Heart right ventricle (tissue), 16 donors: ENCODE measurements around the gene GRIN2A. TPM values are rescaled to one million over a fixed set of nuclear protein-coding genes. Genes with fewer than 3 reads are reported as not detected.

ENCODE experiments used
- ATAC-seq, 8 donors: fragments of 200-7000 bp; cut with Tn5 transposase; one replicate each; pipeline ENCODE4 v1.9.1; 2020; ENCODE audit warnings: mild to moderate bottlenecking in 8 of 8, moderate library complexity in 8 of 8, moderate number of reproducible peaks in 1 of 8
- DNase-seq, 2 donors: peaks; one replicate each; pipeline ENCODE4 v3.0.0-alpha.2; 2020
- H3K27ac ChIP-seq, 10 donors: fragments of 200-600 bp; sonication (generic) in 2 of 10; one replicate each; pipeline versions ENCODE4 v1.5.0 to v1.8.0; 2020 to 2022; ENCODE audit warnings: mild to moderate bottlenecking in 3 of 10
- H3K27me3 ChIP-seq, 7 donors: fragments of 200-600 bp; one replicate each; pipeline ENCODE4 v1.8.0; 2021 to 2022; ENCODE audit warnings: mild to moderate bottlenecking in 2 of 7
- H3K36me3 ChIP-seq, 9 donors: fragments of 200-600 bp; sonication (generic) in 1 of 9; one replicate each; pipeline versions ENCODE4 v1.5.0 to v1.8.0; 2020 to 2022; ENCODE audit warnings: mild to moderate bottlenecking in 2 of 9
- H3K4me1 ChIP-seq, 9 donors: fragments of 200-600 bp; sonication (generic) in 1 of 9; one replicate each; pipeline versions ENCODE4 v1.5.0 to v1.8.0; 2020 to 2022; ENCODE audit warnings: mild to moderate bottlenecking in 4 of 9
- H3K4me3 ChIP-seq, 10 donors: fragments of 200-600 bp; sonication (generic) in 2 of 10; one replicate each; pipeline versions ENCODE4 v1.5.0 to v1.8.0; 2020 to 2022; ENCODE audit warnings: mild to moderate bottlenecking in 7 of 10, moderate library complexity in 2 of 10
- H3K9me3 ChIP-seq, 11 donors: fragments of 200-600 bp in 10 of 11; sonication (generic) in 2 of 11; one replicate each; pipeline versions ENCODE4 v1.5.0 to v1.8.0; 2013 to 2022; ENCODE audit warnings: mild to moderate bottlenecking in 2 of 11, control low read depth in 1 of 11, moderate library complexity in 1 of 11
- CTCF ChIP-seq, 9 donors: fragments of 200-600 bp; sonication (generic) in 2 of 9; IDR thresholded peaks; one replicate each; pipeline versions ENCODE4 v1.5.0 to v1.8.0; 2021 to 2022; ENCODE audit warnings: antibody characterized with exemption in 9 of 9, mild to moderate bottlenecking in 5 of 9, moderate library complexity in 1 of 9
- WGBS, 2 donors: extraction: QIAGEN DNeasy Blood & Tissue Kit; methylation state at CpG; one replicate each; pipeline ENCODE4 v1.1.7; 2013; ENCODE audit warnings: inconsistent platforms in 1 of 2; 5-methylcytosine and 5-hydroxymethylcytosine counted together
- intact Hi-C, 10 donors: fragments of 100-400 bp; cut with DNase I; formaldehyde crosslinking; loops; one replicate each; pipeline versions ENCODE4 v1.11.1 to v1.14.2; 2022
- polyA plus RNA-seq, 2 donors: library from polyadenylated mRNA; stranded (reverse); fragments of 200-250 nt; gene quantifications; one replicate each; pipeline ENCODE4 v1.2.3, GENCODE V29; 2013
- total RNA-seq, 10 donors: library from RNA; stranded (reverse); fragmentation: NEBNext Ultra II Directional in 3 of 10; extraction: Animal tissue kit (Norgen Biotek cat#: 25700) in 3 of 10; gene quantifications; one replicate each; pipeline versions ENCODE4 v1.2.1 to v1.2.4, GENCODE V29; 2021 to 2023
- donor health status: Arrhythmogenic right ventricular cardiomyopathy.
- donor health status: ischemic (EF 13 %, LVEDD 7.1; RV severe dilation, severe dysfunction).
- donor health status: healthy with polysubstance abuse.
- donor health status: DM: no; HTN: yes; CAD: no.
- donor health status: DM: no; HTN: no; CAD: no.
- donor health status: ischemic (EF 25% LVEDD 6.9; RV normal size, moderate dysfunction).
- donor health status: ischemic (EF 25% LVEDD 5.7; RV mildly dilated, moderate dysfunction).
- donor health status: healthy.
- donor health status: DM: yes; HTN: yes; CAD: no.
- donor health status: Ischemic cardiomyopathy.
- donor health status: ischemic (EF 35%, LVEDD 5.7; RV mildly dilated, moderate dysfunction).
- donor health status: nonischemic (EF 11% LVEDD 7.7; RV severe dilation, severe dysfunction).
- donor health status: DM: yes; HTN: yes; CAD: no.
- donor health status: PGD.
- donor health status: ischemic (EF 29% LVEDD 5.4; RV normal size, mild dysfunction).
- donor health status: nonischemic (EF 23%, LVEDD 6.1; RV moderate dilation, normal function).

GRIN2A gene
- total and polyA plus RNA-seq, 12 donors: 0.01 to 11.7 (median 4.7) TPM

GRCh38 chr16:9773289-9773688 lies 408.9 kb downstream of the GRIN2A start:
- Histone ChIP-seq H3K4me1 (peaks cover 0 to 2% (median 0%) of the 10 kb centered on the region in 9 donors), H3K27ac (no peak overlapping the region), H3K4me3 (no peak overlapping the region), H3K27me3 (no peaks in the 10 kb centered on the region), H3K9me3 (no peaks in the 10 kb centered on the region), H3K36me3 (peaks cover 0 to 3% (median 0%) of the 10 kb centered on the region in 9 donors)
- intact Hi-C loops: loop anchor here in 1 of 10 donors (10.0 kb wide), 1 partner anchor 58 kb away; no protein-coding TSS in a partner anchor
- TF ChIP-seq CTCF (IDR thresholded peaks at IDR 0.05): no peak
- 70 to 73% methylated on average over 4 of the region's 4 CpGs for WGBS, 2 donors
- no peak for ATAC-seq
- DNase-seq: no peak

- Histone ChIP-seq H3K4me3 (no peak overlapping the region), H3K36me3 (peaks cover 0 to 3% (median 0%) of the 10 kb centered on the region in 9 donors), H3K4me1 (no peaks in the 10 kb centered on the region), H3K9me3 (no peaks in the 10 kb centered on the region), H3K27me3 (no peaks in the 10 kb centered on the region), H3K27ac (no peak overlapping the region)
- ATAC-seq (no peak), DNase-seq (no peak)
- intact Hi-C loops: loop anchor here in 1 of 10 donors (10.0 kb wide), 1 partner anchor 58 kb away; no protein-coding TSS in a partner anchor
- 75 to 82% methylated on average over 9 of the region's 9 CpGs for WGBS, 2 donors
- TF ChIP-seq CTCF (IDR thresholded peaks at IDR 0.05): no peak
These were observed 409.6 kb downstream of the GRIN2A start for GRCh38 chr16:9772526-9773225.

GRCh38 chr16:9766891-9767290 lies 415.3 kb downstream of the GRIN2A start:
- no peak overlapping the region for H3K4me3 ChIP-seq
- intact Hi-C loops: no loop called here
- H3K9me3 ChIP-seq: no peaks in the 10 kb centered on the region
- H3K27ac ChIP-seq: no peak overlapping the region
- TF ChIP-seq CTCF (IDR thresholded peaks at IDR 0.05): no peak
- peaks cover 0 to 7% (median 0%) of the 10 kb centered on the region in 9 donors for H3K4me1 ChIP-seq
- no peaks in the 10 kb centered on the region for H3K27me3 ChIP-seq
- 77 to 78% methylated on average over 4 of the region's 4 CpGs for WGBS, 2 donors
- DNase-seq (no peak), ATAC-seq (no peak)
- H3K36me3 ChIP-seq: peaks cover 0 to 17% (median 0%) of the 10 kb centered on the region in 9 donors

- 87 to 91% methylated on average over 11 of the region's 11 CpGs for WGBS, 2 donors
- no peak for TF ChIP-seq CTCF (IDR thresholded peaks at IDR 0.05)
- no peaks in the 10 kb centered on the region for H3K27me3 ChIP-seq
- no peak overlapping the region for H3K27ac ChIP-seq
- DNase-seq (no peak), ATAC-seq (no peak)
- no peak overlapping the region for H3K4me3 ChIP-seq
- no peaks in the 10 kb centered on the region for H3K9me3 ChIP-seq
- intact Hi-C loops: loop anchor here in 1 of 10 donors (5.0 kb wide), 1 partner anchor 419 kb away; the partner anchor contains the start of gene GRIN2A
- peaks cover 0 to 17% (median 0%) of the 10 kb centered on the region in 9 donors for H3K36me3 ChIP-seq
- peaks cover 0 to 7% (median 0%) of the 10 kb centered on the region in 9 donors for H3K4me1 ChIP-seq
These were observed 418.7 kb downstream of the GRIN2A start for GRCh38 chr16:9763505-9763904.
